ENCODE data around the gene WDR27. TPM values are rescaled to one million over a fixed set of nuclear protein-coding genes. Genes with fewer than 3 reads are reported as not detected.

WDR27 gene
- total RNA-seq, 4 donors from 2014 or later, result 2.8 to 31.6 (median 4.0) TPM

GRCh38 chr6:169490830-169491229, 211.0 kb downstream of the WDR27 start:
- Histone ChIP-seq H3K9me3 (no peaks in the 10 kb centered on the region), H3K27ac (no peak overlapping the region), H3K27me3 (no peaks in the 10 kb centered on the region), H3K4me3 (no peak overlapping the region), H3K4me1 (no peaks in the 10 kb centered on the region), H3K36me3 (no peaks in the 10 kb centered on the region)
- in situ Hi-C loops (cut with MboI; ENCODE audit: low sequenced_read_pairs in 4 of 4) (no loop called here), intact Hi-C loops (cut with DNase I; ENCODE audit: low total_unique reads) (no loop called here)
- no peak for ATAC-seq
- TF ChIP-seq POLR2A (IDR thresholded peaks at IDR 0.05), result no peak
- no peak for TF ChIP-seq CTCF (IDR thresholded peaks at IDR 0.05 in 4 of 5, conservative IDR thresholded peaks at IDR 0.05 in 1 of 5)
- DNase-seq, result no peak

GRCh38 chr6:169490246-169490641, 211.6 kb downstream of the WDR27 start:
- in situ Hi-C loops (cut with MboI; ENCODE audit: low sequenced_read_pairs in 4 of 4) (no loop called here), intact Hi-C loops (cut with DNase I; ENCODE audit: low total_unique reads) (no loop called here)
- H3K4me1 ChIP-seq, result no peaks in the 10 kb centered on the region
- no peak overlapping the region for H3K27ac ChIP-seq
- TF ChIP-seq CTCF (IDR thresholded peaks at IDR 0.05 in 4 of 5, conservative IDR thresholded peaks at IDR 0.05 in 1 of 5) (no peak), POLR2A (IDR thresholded peaks at IDR 0.05) (no peak)
- no peaks in the 10 kb centered on the region for H3K27me3 ChIP-seq
- H3K36me3 ChIP-seq, result no peaks in the 10 kb centered on the region
- H3K9me3 ChIP-seq, result no peaks in the 10 kb centered on the region
- ATAC-seq, result no peak
- no peak overlapping the region for H3K4me3 ChIP-seq
- no peak for DNase-seq

- no peak overlapping the region for H3K27ac ChIP-seq
- in situ Hi-C loops (cut with MboI; ENCODE audit: low sequenced_read_pairs in 4 of 4), result no loop called here
Measured at GRCh38 chr6:169489563-169490245, 212.1 kb downstream of the WDR27 start.

GRCh38 chr6:169487579-169488436, 214.0 kb downstream of the WDR27 start:
- H3K9me3 ChIP-seq, result no peaks in the 10 kb centered on the region
- no peaks in the 10 kb centered on the region for H3K36me3 ChIP-seq
- no peak for ATAC-seq
- H3K4me1 ChIP-seq, result no peaks in the 10 kb centered on the region
- in situ Hi-C loops (cut with MboI; ENCODE audit: low sequenced_read_pairs in 4 of 4), result no loop called here
- no peak overlapping the region for H3K4me3 ChIP-seq
- no peak for DNase-seq
- H3K27me3 ChIP-seq, result no peaks in the 10 kb centered on the region
- TF ChIP-seq POLR2A (IDR thresholded peaks at IDR 0.05) (no peak), CTCF (IDR thresholded peaks at IDR 0.05 in 4 of 5, conservative IDR thresholded peaks at IDR 0.05 in 1 of 5) (no peak)
- no peak overlapping the region for H3K27ac ChIP-seq
- intact Hi-C loops (cut with DNase I; ENCODE audit: low total_unique reads), result no loop called here

More at GRCh38 chr6:169489563-169490245, 212.1 kb downstream of the WDR27 start:
- intact Hi-C loops (cut with DNase I; ENCODE audit: low total_unique reads), result no loop called here
- TF ChIP-seq CTCF (IDR thresholded peaks at IDR 0.05 in 4 of 5, conservative IDR thresholded peaks at IDR 0.05 in 1 of 5) (no peak), POLR2A (IDR thresholded peaks at IDR 0.05) (no peak)
- Histone ChIP-seq H3K4me1 (no peaks in the 10 kb centered on the region), H3K9me3 (no peaks in the 10 kb centered on the region), H3K36me3 (no peaks in the 10 kb centered on the region), H3K27me3 (no peaks in the 10 kb centered on the region), H3K4me3 (no peak overlapping the region)
- DNase-seq (no peak), ATAC-seq (no peak)

Data from gastrocnemius medialis (tissue), 4 donors.